GM23338 (cell line): ENCODE measurements around the gene MICALL2. TPM values are rescaled to one million over a fixed set of nuclear protein-coding genes. Genes with fewer than 3 reads are reported as not detected.

ENCODE experiments used
- ATAC-seq: fragments of 200-7000 bp; cut with Tn5 transposase; 3 replicates; pipeline ENCODE4 v1.9.1; 2020
- DNase-seq: peaks from one replicate; pipeline ENCODE4 v3.0.0-alpha.2; 2015; ENCODE audit warnings: low spot score
- H2AFZ ChIP-seq: fragments of 200-600 bp; sonication (generic); 2 replicates; pipeline ENCODE4 v1.8.0; 2016; ENCODE audit warnings: antibody characterized with exemption, mild to moderate bottlenecking, moderate library complexity
- H3F3A ChIP-seq: fragments of 200-600 bp; sonication (generic); replicated peaks from 2 replicates; pipeline ENCODE4 v1.8.0; 2017; ENCODE audit warnings: antibody characterized with exemption, mixed run types, low read depth
- H3K27ac ChIP-seq: fragments of 200-600 bp; sonication (generic); 2 replicates; pipeline ENCODE4 v1.6.1; 2016; ENCODE audit warnings: low read depth
- H3K27me3 ChIP-seq: fragments of 200-600 bp; sonication (generic); 2 replicates; pipeline ENCODE4 v1.8.0; 2016; ENCODE audit warnings: mild to moderate bottlenecking, mixed run types, moderate library complexity; ENCODE audit not compliant: insufficient read depth
- H3K36me3 ChIP-seq: fragments of 200-600 bp; sonication (generic); 2 replicates; pipeline ENCODE4 v1.8.0; 2016; ENCODE audit warnings: mild to moderate bottlenecking; ENCODE audit not compliant: insufficient read depth
- H3K4me1 ChIP-seq: fragments of 200-600 bp; sonication (generic); 2 replicates; pipeline ENCODE4 v1.8.0; 2016; ENCODE audit warnings: mild to moderate bottlenecking, moderate library complexity; ENCODE audit not compliant: insufficient read depth
- H3K4me2 ChIP-seq: fragments of 200-600 bp; sonication (generic); 2 replicates; pipeline ENCODE4 v1.7.1; 2017; ENCODE audit warnings: mixed run types
- H3K4me3 ChIP-seq: fragments of 200-600 bp; sonication (generic); 2 replicates; pipeline ENCODE4 v1.6.1; 2016; ENCODE audit warnings: mixed run types
- H3K79me2 ChIP-seq: fragments of 200-600 bp; sonication (generic); replicated peaks from 2 replicates; pipeline ENCODE4 v1.8.0; 2017; ENCODE audit warnings: mild to moderate bottlenecking; ENCODE audit not compliant: insufficient read depth
- H3K9me2 ChIP-seq: fragments of 200-600 bp; sonication (generic); 2 replicates; pipeline ENCODE4 v1.8.0; 2017; ENCODE audit not compliant: insufficient read depth
- H4K20me1 ChIP-seq: fragments of 200-600 bp; sonication (generic); replicated peaks from 2 replicates; pipeline ENCODE4 v1.8.0; 2017; ENCODE audit warnings: mild to moderate bottlenecking; ENCODE audit not compliant: insufficient read depth
- H3K27ac Mint-ChIP-seq: 2 replicates; pipeline ENCODE4 v1.8.0; 2020; ENCODE audit warnings: inconsistent platforms, mild to moderate bottlenecking, moderate library complexity, mixed read lengths
- H3K27me3 Mint-ChIP-seq: 3 replicates; pipeline ENCODE4 v1.8.0; 2022; ENCODE audit warnings: low read depth, mild to moderate bottlenecking, moderate library complexity, mixed read lengths, inconsistent platforms; ENCODE audit not compliant: insufficient read depth, poor library complexity
- H3K36me3 Mint-ChIP-seq: 3 replicates; pipeline ENCODE4 v1.8.0; 2021; ENCODE audit warnings: low read depth, mild to moderate bottlenecking, inconsistent platforms, moderate library complexity, mixed read lengths
- H3K4me1 Mint-ChIP-seq: 3 replicates; pipeline ENCODE4 v1.8.0; 2020; ENCODE audit warnings: mild to moderate bottlenecking, inconsistent platforms, mixed read lengths
- H3K4me3 Mint-ChIP-seq: 3 replicates; pipeline ENCODE4 v1.8.0; 2021; ENCODE audit warnings: moderate library complexity, mild to moderate bottlenecking, inconsistent platforms, mixed read lengths
- H3K9me3 Mint-ChIP-seq: 3 replicates; pipeline ENCODE4 v1.8.0; 2020; ENCODE audit warnings: moderate library complexity, mild to moderate bottlenecking, inconsistent platforms, mixed read lengths
- CREB1 ChIP-seq: fragments of 250-450 bp; sonication (Bioruptor Pico); IDR thresholded peaks from 2 replicates; pipeline ENCODE4 v1.5.0; 2020; ENCODE audit warnings: low read depth, mild to moderate bottlenecking, moderate library complexity
- JUNB ChIP-seq: IDR thresholded peaks from one replicate; pipeline ENCODE4 v1.6.1; 2016; ENCODE audit warnings: antibody characterized with exemption; ENCODE audit not compliant: unreplicated experiment
- NANOG ChIP-seq: IDR thresholded peaks from 2 replicates; pipeline ENCODE4 v1.6.1; 2016; ENCODE audit warnings: antibody characterized with exemption, borderline replicate concordance
- POLR2AphosphoS5 ChIP-seq: IDR thresholded peaks from 2 replicates; pipeline ENCODE4 v1.6.1; 2016; ENCODE audit warnings: antibody characterized with exemption, low read depth
- REST ChIP-seq: IDR thresholded peaks from one replicate; pipeline ENCODE4 v1.6.1; 2018; ENCODE audit warnings: antibody characterized with exemption; ENCODE audit not compliant: unreplicated experiment
- ZNF331 ChIP-seq: fragments of 250-450 bp; sonication (Bioruptor Pico); IDR thresholded peaks from 2 replicates; pipeline ENCODE4 v1.5.0; 2020; ENCODE audit warnings: low read depth, mild to moderate bottlenecking, moderate library complexity
- polyA plus RNA-seq: library from polyadenylated mRNA; unstranded; fragments of >200 nt; fragmentation: Nextera tagmentation; extraction: Ambion mirVana; gene quantifications from 2 replicates; pipeline ENCODE4 v1.2.1, GENCODE V29; 2016
- total RNA-seq: library from RNA; depleted of rRNA; stranded (reverse); fragments of >200 nt; shearing (Covaris generic); gene quantifications from 2 replicates; pipeline ENCODE4 v1.2.3, GENCODE V29; 2014
- TF ChIP-seq, protein P1 (sequence below): IDR thresholded peaks from 2 replicates; pipeline ENCODE4 v1.6.1; 2016; ENCODE audit warnings: antibody characterized with exemption
- TF ChIP-seq, protein P2 (sequence below), 2 experiments: fragments of 200-600 bp in 1 of 2; sonication (generic) in 1 of 2; conservative IDR thresholded peaks; 2 replicates each; pipeline versions ENCODE4 v1.5.1 to v1.6.1; 2016 to 2017; ENCODE audit warnings: antibody characterized with exemption in 2 of 2, low read depth in 2 of 2, mild to moderate bottlenecking in 2 of 2, moderate library complexity in 1 of 2
- TF ChIP-seq, protein P3 (sequence below): fragments of 250-450 bp; sonication (Bioruptor Pico); IDR thresholded peaks from 2 replicates; pipeline ENCODE4 v1.5.0; 2020; ENCODE audit warnings: mild to moderate bottlenecking, moderate library complexity

MICALL2 gene
- total and polyA plus RNA-seq, 2 experiments from 2014 or later, result 7.0 to 13.0 TPM

- TF ChIP-seq REST (no peak), JUNB (no peak), POLR2AphosphoS5 (no peak), NANOG (no peak), ZNF331 (CRISPR knock-in tag) (no peak), CREB1 (CRISPR knock-in tag) (no peak)
- TF ChIP-seq, protein P1, sequence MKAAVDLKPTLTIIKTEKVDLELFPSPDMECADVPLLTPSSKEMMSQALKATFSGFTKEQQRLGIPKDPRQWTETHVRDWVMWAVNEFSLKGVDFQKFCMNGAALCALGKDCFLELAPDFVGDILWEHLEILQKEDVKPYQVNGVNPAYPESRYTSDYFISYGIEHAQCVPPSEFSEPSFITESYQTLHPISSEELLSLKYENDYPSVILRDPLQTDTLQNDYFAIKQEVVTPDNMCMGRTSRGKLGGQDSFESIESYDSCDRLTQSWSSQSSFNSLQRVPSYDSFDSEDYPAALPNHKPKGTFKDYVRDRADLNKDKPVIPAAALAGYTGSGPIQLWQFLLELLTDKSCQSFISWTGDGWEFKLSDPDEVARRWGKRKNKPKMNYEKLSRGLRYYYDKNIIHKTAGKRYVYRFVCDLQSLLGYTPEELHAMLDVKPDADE, result no peak
- TF ChIP-seq, protein P2, sequence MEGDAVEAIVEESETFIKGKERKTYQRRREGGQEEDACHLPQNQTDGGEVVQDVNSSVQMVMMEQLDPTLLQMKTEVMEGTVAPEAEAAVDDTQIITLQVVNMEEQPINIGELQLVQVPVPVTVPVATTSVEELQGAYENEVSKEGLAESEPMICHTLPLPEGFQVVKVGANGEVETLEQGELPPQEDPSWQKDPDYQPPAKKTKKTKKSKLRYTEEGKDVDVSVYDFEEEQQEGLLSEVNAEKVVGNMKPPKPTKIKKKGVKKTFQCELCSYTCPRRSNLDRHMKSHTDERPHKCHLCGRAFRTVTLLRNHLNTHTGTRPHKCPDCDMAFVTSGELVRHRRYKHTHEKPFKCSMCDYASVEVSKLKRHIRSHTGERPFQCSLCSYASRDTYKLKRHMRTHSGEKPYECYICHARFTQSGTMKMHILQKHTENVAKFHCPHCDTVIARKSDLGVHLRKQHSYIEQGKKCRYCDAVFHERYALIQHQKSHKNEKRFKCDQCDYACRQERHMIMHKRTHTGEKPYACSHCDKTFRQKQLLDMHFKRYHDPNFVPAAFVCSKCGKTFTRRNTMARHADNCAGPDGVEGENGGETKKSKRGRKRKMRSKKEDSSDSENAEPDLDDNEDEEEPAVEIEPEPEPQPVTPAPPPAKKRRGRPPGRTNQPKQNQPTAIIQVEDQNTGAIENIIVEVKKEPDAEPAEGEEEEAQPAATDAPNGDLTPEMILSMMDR (conservative IDR thresholded peaks at IDR 0.05; ENCODE audit: low read depth in 2 of 2), result no peak
Measured at GRCh38 chr7:1449501-1449900, 9.8 kb downstream of the MICALL2 start (continued).

GRCh38 chr7:1448958-1449357, 10.3 kb downstream of the MICALL2 start:
- Histone ChIP-seq H3K4me1 (no peaks in the 10 kb centered on the region), H3K36me3 (no peaks in the 10 kb centered on the region), H3F3A (no peaks in the 10 kb centered on the region), H3K4me2 (no peak overlapping the region), H4K20me1 (no peaks in the 10 kb centered on the region), H3K27me3 (no peaks in the 10 kb centered on the region), H3K9me2 (no peaks in the 10 kb centered on the region), H3K4me3 (no peak overlapping the region), H3K79me2 (no peaks in the 10 kb centered on the region), H3K27ac (no peak overlapping the region), H2AFZ (no peak overlapping the region)
- no peaks in the 10 kb centered on the region for H3K4me1 Mint-ChIP-seq
- H3K4me3 Mint-ChIP-seq, result no peak overlapping the region
- ATAC-seq, result peak; percentile 9; the same call in 2 of the 3 replicates
- TF ChIP-seq, protein P3, sequence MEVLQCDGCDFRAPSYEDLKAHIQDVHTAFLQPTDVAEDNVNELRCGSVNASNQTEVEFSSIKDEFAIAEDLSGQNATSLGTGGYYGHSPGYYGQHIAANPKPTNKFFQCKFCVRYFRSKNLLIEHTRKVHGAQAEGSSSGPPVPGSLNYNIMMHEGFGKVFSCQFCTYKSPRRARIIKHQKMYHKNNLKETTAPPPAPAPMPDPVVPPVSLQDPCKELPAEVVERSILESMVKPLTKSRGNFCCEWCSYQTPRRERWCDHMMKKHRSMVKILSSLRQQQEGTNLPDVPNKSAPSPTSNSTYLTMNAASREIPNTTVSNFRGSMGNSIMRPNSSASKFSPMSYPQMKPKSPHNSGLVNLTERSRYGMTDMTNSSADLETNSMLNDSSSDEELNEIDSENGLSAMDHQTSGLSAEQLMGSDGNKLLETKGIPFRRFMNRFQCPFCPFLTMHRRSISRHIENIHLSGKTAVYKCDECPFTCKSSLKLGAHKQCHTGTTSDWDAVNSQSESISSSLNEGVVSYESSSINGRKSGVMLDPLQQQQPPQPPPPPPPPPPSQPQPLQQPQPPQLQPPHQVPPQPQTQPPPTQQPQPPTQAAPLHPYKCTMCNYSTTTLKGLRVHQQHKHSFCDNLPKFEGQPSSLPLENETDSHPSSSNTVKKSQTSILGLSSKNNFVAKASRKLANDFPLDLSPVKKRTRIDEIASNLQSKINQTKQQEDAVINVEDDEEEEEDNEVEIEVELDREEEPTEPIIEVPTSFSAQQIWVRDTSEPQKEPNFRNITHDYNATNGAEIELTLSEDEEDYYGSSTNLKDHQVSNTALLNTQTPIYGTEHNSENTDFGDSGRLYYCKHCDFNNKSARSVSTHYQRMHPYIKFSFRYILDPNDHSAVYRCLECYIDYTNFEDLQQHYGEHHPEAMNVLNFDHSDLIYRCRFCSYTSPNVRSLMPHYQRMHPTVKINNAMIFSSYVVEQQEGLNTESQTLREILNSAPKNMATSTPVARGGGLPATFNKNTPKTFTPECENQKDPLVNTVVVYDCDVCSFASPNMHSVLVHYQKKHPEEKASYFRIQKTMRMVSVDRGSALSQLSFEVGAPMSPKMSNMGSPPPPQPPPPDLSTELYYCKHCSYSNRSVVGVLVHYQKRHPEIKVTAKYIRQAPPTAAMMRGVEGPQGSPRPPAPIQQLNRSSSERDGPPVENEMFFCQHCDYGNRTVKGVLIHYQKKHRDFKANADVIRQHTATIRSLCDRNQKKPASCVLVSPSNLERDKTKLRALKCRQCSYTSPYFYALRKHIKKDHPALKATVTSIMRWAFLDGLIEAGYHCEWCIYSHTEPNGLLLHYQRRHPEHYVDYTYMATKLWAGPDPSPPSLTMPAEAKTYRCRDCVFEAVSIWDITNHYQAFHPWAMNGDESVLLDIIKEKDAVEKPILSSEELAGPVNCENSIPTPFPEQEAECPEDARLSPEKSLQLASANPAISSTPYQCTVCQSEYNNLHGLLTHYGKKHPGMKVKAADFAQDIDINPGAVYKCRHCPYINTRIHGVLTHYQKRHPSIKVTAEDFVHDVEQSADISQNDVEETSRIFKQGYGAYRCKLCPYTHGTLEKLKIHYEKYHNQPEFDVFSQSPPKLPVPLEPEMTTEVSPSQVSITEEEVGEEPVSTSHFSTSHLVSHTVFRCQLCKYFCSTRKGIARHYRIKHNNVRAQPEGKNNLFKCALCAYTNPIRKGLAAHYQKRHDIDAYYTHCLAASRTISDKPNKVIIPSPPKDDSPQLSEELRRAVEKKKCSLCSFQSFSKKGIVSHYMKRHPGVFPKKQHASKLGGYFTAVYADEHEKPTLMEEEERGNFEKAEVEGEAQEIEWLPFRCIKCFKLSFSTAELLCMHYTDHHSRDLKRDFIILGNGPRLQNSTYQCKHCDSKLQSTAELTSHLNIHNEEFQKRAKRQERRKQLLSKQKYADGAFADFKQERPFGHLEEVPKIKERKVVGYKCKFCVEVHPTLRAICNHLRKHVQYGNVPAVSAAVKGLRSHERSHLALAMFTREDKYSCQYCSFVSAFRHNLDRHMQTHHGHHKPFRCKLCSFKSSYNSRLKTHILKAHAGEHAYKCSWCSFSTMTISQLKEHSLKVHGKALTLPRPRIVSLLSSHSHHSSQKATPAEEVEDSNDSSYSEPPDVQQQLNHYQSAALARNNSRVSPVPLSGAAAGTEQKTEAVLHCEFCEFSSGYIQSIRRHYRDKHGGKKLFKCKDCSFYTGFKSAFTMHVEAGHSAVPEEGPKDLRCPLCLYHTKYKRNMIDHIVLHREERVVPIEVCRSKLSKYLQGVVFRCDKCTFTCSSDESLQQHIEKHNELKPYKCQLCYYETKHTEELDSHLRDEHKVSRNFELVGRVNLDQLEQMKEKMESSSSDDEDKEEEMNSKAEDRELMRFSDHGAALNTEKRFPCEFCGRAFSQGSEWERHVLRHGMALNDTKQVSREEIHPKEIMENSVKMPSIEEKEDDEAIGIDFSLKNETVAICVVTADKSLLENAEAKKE (CRISPR knock-in tag), result no peak
- TF ChIP-seq, protein P2 (conservative IDR thresholded peaks at IDR 0.05; ENCODE audit: low read depth in 2 of 2), result peak in 1 of 2 experiments; percentile 41; a peak in 2 of 4 replicates
- H3K27ac Mint-ChIP-seq, result no peak overlapping the region
- no peak for DNase-seq
- H3K36me3 Mint-ChIP-seq, result no peaks in the 10 kb centered on the region
- H3K9me3 Mint-ChIP-seq, result no peaks in the 10 kb centered on the region; the same call in 2 of the 3 replicates
- H3K27me3 Mint-ChIP-seq, result peaks cover 4% of the 10 kb centered on the region
